G401.6 (cell line): ENCODE measurements around the gene COQ10A.

ENCODE experiments used
- FAIRE-seq: peaks from 2 replicates; lab custom pipeline; 2012; peaks lifted over from hg19 to GRCh38; lab: Jason Lieb, UNC

COQ10A gene

GRCh38 chr12:56315622-56316473, 49.1 kb downstream of the COQ10A start, which contains the start of gene CNPY2:
CNPY2 (minus strand) TSS chr12:56315988; CDS start chr12:56315217, 771 bp downstream.
- FAIRE-seq, result peak; percentile 97

GRCh38 chr12:56317675-56318074, 50.9 kb downstream of the COQ10A start:
- FAIRE-seq, result no peak
